Measurements from ENCODE around the gene SLIT1.

Gene SLIT1

GRCh38 chr10:97029271-97029670, 156.5 kb downstream of the SLIT1 start:
- Histone ChIP-seq H3K27ac (ENCODE audit: poor library complexity, severe bottlenecking) (no peak overlapping the region), H3K27me3 (ENCODE audit: insufficient read depth, poor library complexity, severe bottlenecking) (no peaks in the 10 kb centered on the region), H3K4me3 (ENCODE audit: severe bottlenecking) (no peak overlapping the region), H3K36me3 (ENCODE audit: low read depth) (no peaks in the 10 kb centered on the region), H3K9me3 (ENCODE audit: severe bottlenecking) (no peaks in the 10 kb centered on the region), H3K4me1 (ENCODE audit: insufficient read depth, poor library complexity, severe bottlenecking) (peaks cover 2% of the 10 kb centered on the region)
- DNase-seq (ENCODE audit: low spot score) (no peak), ATAC-seq (ENCODE audit: low read depth) (no peak)
- TF ChIP-seq CTCF (IDR thresholded peaks at IDR 0.05; ENCODE audit: poor library complexity, severe bottlenecking): no peak

GRCh38 chr10:97028832-97029178, 157.0 kb downstream of the SLIT1 start:
- ATAC-seq (ENCODE audit: low read depth) (no peak), DNase-seq (ENCODE audit: low spot score) (no peak)
- H3K36me3 ChIP-seq (ENCODE audit: low read depth): no peaks in the 10 kb centered on the region

GRCh38 chr10:97028126-97028831, 157.5 kb downstream of the SLIT1 start:
- H3K4me1 ChIP-seq (ENCODE audit: insufficient read depth, poor library complexity, severe bottlenecking): peaks cover 9% of the 10 kb centered on the region
- H3K36me3 ChIP-seq (ENCODE audit: low read depth): no peaks in the 10 kb centered on the region
- H3K27ac ChIP-seq (ENCODE audit: poor library complexity, severe bottlenecking): no peak overlapping the region
- no peaks in the 10 kb centered on the region for H3K9me3 ChIP-seq (ENCODE audit: severe bottlenecking)
- TF ChIP-seq CTCF (IDR thresholded peaks at IDR 0.05; ENCODE audit: poor library complexity, severe bottlenecking): no peak
- DNase-seq (ENCODE audit: low spot score) (no peak), ATAC-seq (ENCODE audit: low read depth) (no peak)
- no peak overlapping the region for H3K4me3 ChIP-seq (ENCODE audit: severe bottlenecking)
- H3K27me3 ChIP-seq (ENCODE audit: insufficient read depth, poor library complexity, severe bottlenecking): no peaks in the 10 kb centered on the region

More at GRCh38 chr10:97028832-97029178, 157.0 kb downstream of the SLIT1 start:
- Histone ChIP-seq H3K4me3 (ENCODE audit: severe bottlenecking) (no peak overlapping the region), H3K9me3 (ENCODE audit: severe bottlenecking) (no peaks in the 10 kb centered on the region), H3K4me1 (ENCODE audit: insufficient read depth, poor library complexity, severe bottlenecking) (peaks cover 7% of the 10 kb centered on the region), H3K27me3 (ENCODE audit: insufficient read depth, poor library complexity, severe bottlenecking) (no peaks in the 10 kb centered on the region), H3K27ac (ENCODE audit: poor library complexity, severe bottlenecking) (no peak overlapping the region)
- TF ChIP-seq CTCF (IDR thresholded peaks at IDR 0.05; ENCODE audit: poor library complexity, severe bottlenecking): no peak

- no peak for ATAC-seq (ENCODE audit: low read depth)
- H3K9me3 ChIP-seq (ENCODE audit: severe bottlenecking): no peaks in the 10 kb centered on the region
- H3K27me3 ChIP-seq (ENCODE audit: insufficient read depth, poor library complexity, severe bottlenecking): no peaks in the 10 kb centered on the region
- peak; percentile 56 for TF ChIP-seq CTCF (IDR thresholded peaks at IDR 0.05; ENCODE audit: poor library complexity, severe bottlenecking)
- H3K4me3 ChIP-seq (ENCODE audit: severe bottlenecking): no peak overlapping the region
- no peaks in the 10 kb centered on the region for H3K36me3 ChIP-seq (ENCODE audit: low read depth)
- peaks cover 9% of the 10 kb centered on the region for H3K4me1 ChIP-seq (ENCODE audit: insufficient read depth, poor library complexity, severe bottlenecking)
- DNase-seq (ENCODE audit: low spot score): no peak
- no peak overlapping the region for H3K27ac ChIP-seq (ENCODE audit: poor library complexity, severe bottlenecking)
Measured at GRCh38 chr10:97025613-97026242, 160.0 kb downstream of the SLIT1 start.

Measured in RWPE2 (cell line).